Measurements from ENCODE around the gene MOXD1. TPM values are rescaled to one million over a fixed set of nuclear protein-coding genes. Genes with fewer than 3 reads are reported as not detected.

The MOXD1 gene
- 63.3 and 78.2 TPM in 2 replicates for total RNA-seq

DNA sequence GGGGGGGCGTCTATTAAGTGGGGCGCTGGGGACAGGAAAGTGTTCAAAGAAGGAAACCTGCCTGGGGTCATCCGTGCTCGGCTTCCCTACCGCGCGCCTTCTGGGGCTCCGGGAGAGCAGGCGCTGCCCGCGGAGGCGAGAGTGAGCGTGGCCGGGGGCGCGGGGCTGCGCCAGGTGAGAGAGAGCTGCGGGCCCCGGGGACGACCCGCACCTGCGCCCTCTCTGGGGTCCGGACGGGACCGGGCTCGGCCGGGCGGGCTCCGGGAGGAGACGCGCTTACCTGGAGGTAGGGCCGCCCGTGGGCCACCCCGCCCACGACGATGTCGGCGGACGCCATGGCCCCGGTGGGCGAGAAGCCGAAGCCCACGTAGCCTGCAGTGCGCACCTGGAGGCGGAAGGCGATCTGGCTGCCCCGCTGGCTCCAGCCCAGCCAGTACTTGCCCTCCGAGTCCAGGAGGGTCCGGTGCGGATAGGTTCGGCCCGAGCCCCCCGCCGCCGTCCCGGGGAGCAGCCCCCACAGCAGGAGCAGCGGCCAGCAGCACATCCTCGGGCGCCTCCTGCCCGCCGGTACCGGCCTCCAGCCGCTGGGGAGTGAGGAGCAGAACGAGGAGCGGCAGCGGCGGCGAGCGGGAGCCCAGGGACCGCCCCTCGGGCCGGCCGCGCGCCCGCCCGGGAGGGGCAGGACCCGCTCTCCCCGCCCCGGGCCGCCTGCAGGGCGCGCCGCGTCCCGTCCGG, at the start of gene MOXD1:
MOXD1 (minus strand) TSS at position 593 of the 735 bp plus-strand sequence; CDS start at position 544, 49 bp downstream.

Other genes with a start within 250 kb of the MOXD1 start
- 17.1 and 30.2 TPM in 2 replicates for gene STX7, start 111.6 kb upstream of the MOXD1 start, total RNA-seq
- not detected in 2 replicates for gene TAAR9, start 136.8 kb upstream of the MOXD1 start, total RNA-seq
- not detected in 2 replicates for gene TAAR8, start 151.2 kb upstream of the MOXD1 start, total RNA-seq
- gene TAAR6, start 168.8 kb upstream of the MOXD1 start, total RNA-seq = not detected in 2 replicates
- gene TAAR5, start 188.3 kb upstream of the MOXD1 start, total RNA-seq = not detected in 2 replicates
- gene TAAR2, start 222.8 kb upstream of the MOXD1 start, total RNA-seq = not detected in 2 replicates

Data from smooth muscle cell of bladder (primary cell).